HG03064 (cell line): ENCODE data around the gene TMEM123.

Source experiments
- ATAC-seq: cut with Tn5 transposase; IDR thresholded peaks from one replicate; pipeline ENCODE4 v1.9.1; 2021; ENCODE audit warnings: low read depth; ENCODE audit not compliant: unreplicated experiment

TMEM123 gene

DNA sequence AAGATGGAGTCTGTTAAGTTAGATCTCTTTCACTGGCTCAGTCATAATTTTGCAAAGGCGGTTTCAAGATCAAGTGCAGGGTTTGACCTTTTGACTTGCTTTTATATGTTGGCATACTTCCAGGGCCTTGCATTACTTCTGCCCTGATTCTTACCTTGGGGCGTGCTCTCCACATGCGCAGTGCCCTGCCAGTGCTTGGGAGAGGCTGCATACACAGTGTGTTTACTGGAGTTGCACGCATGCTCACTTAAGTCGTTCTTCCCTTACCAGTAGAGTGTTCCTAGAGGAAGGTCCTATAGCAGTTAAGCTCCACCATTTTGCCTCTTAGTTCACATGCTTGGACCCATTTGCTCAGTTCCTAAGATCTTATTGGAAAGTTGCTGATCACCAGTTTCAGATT, 21.0 kb upstream of the TMEM123 start:
- no peak for ATAC-seq

GRCh38 chr11:102472127-102472526, 19.6 kb upstream of the TMEM123 start:
- no peak for ATAC-seq

- no peak for ATAC-seq
Measured at GRCh38 chr11:102471474-102471873, 18.9 kb upstream of the TMEM123 start.

DNA sequence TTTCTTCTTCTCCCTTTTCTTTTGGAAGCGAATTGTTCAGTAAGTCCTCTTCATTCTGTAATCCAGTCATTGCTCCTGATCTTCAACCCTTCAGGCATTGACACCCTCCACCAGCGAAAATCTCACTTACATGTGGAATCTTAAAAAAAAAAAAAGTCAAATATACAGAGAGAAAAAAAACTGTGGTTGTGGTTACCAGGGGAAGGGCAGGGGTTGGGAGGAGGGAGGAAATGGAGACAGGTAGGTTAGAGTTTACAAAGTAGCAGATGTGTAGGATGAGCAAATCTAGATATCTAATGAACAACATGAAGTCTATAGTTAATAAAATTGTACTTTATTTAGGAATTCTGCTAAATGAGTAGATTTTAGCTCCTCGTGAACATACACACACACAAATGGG, 17.7 kb upstream of the TMEM123 start:
- ATAC-seq, result no peak

DNA sequence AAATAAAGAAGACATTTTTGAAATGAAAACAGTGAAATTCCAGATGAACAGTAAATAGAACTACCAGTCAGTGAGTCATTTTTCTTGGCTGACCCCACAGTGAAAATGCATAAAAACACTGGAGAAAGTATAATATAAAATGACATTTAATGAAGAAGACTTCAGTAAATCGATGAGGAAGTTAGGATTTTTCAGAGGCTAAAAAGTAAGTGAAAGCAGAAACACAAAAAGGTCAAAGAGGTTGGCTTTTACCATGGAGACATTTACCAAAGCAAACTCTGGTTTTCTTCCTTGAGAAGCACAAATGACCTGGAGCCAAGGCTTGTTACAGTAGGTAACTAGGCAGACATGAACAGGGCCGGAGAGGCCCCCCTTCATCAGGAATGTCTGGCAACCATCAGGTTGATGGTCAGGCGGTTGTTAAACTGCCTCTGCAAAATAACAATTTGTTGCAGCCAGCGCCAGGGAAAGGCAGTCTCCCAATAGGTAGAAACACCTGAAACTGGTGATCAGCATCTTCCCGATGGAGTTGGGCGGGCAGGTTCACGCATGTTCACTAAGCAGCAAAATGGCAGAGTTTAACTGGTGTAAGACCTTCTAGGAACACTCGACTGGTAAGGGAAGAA, 16.7 kb upstream of the TMEM123 start:
- ATAC-seq, result no peak

DNA sequence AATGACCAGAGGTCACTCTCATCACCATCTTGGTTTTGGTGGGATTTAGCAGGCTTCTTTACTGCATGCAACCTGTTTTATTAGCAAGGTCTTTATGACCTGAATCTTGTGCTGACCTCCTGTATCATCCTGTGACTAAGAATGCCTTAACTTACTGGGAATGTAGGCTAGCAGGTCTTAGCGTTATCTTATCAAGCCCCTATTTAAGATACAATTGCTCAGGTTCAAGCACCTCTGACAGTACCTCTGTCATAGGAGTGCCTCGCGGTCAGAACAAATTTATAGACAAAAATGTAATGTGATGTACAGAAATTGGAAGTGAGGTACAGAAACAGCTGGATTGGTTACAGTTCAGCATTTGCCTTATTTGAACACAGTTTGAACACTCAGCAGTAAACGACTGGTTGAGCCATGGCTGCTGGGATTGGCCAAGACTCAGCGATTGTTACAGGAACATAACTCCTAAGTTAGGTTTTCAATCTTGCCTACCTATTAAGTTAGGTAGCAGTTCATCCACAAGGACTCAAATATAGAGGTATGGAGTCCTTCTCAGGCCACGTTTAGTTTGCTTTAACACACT, 16.1 kb upstream of the TMEM123 start:
- no peak for ATAC-seq

DNA sequence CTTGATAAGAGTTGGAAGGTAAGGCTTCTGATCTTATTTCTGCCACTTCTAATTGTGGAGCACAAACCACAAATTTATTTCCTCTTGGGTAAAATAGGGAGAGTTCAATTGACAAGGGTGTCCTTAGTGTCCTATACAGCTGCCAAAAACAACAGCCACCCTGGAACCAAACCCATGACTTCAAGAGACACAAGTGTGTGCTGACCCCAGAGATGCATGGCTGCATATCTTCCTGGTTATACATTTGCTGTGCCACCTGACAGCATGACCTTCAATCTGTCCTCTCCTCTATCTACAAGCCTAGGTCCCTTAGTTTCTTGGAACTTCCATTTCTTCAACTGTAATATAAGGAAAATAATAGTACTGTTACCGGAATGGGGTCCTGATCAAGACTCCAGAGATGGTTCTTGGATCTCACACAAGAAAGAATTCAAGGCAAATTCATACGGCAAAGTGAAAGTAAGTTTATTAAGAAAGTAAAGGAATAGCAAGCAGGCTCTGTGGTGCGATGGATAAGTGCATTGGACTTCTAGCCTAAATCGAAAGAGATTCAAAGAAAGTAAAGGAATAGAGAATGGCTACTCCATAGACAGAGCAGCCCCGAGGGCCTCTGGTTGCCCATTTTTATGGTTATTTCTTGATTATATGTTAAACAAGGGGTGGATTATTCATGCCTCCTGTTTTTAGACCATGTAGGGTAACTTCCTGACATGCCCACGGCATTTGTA, 15.5 kb upstream of the TMEM123 start:
- ATAC-seq, result no peak

DNA sequence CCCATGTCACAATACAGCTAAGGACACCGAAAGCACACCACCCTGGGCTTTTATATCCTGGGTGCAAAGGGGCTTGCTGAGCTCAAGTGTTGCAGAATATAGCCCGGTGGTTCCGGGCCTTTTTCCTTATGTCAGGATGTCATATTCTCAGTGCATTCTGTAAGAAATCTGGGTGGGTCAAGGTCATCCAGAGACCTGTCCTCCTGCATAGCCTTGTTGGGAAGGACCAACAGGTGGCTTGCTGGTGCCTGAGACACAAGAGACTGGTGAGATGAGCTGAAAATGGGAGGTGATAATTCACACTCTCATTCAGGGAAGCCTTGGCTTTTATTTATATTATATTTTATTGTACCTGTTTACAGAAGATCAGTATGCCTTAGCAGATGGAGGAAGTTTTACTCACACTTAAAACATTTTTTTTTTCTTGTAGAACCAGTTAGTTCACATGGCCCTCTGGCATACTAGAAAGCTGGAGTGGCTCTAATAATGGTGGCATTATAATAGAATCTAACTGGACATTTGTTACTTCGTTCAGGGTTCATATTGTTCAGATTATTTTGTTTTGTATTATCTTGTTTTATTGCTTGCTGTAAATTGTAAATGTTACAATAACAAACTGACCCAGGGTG, 14.6 kb upstream of the TMEM123 start:
- ATAC-seq, result no peak

- ATAC-seq, result no peak
Measured at GRCh38 chr11:102465696-102466095, 13.1 kb upstream of the TMEM123 start.

GRCh38 chr11:102464859-102465500, 12.4 kb upstream of the TMEM123 start:
- ATAC-seq, result no peak

- ATAC-seq, result no peak
Measured at GRCh38 chr11:102464037-102464436, 11.5 kb upstream of the TMEM123 start.

GRCh38 chr11:102462610-102463009, 10.0 kb upstream of the TMEM123 start:
- ATAC-seq, result no peak

DNA sequence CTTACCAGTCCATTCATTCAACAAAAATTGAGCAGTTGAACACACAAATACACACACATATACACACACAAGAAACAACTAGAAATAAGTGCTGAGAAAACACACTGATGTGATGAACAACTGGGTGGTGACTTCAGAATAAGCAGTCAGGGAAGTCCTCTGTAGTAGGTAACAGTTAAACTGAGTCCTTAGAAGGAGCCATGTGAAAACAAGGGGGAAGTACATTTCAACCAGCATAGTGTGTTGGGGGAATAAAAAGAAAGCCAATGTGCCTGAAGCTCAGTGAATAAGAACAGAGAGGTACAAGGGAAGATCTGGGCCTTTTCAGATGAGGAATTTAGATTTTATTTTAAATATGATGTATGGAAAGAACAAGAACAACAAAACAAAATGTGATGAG, 6.8 kb upstream of the TMEM123 start:
- no peak for ATAC-seq

DNA sequence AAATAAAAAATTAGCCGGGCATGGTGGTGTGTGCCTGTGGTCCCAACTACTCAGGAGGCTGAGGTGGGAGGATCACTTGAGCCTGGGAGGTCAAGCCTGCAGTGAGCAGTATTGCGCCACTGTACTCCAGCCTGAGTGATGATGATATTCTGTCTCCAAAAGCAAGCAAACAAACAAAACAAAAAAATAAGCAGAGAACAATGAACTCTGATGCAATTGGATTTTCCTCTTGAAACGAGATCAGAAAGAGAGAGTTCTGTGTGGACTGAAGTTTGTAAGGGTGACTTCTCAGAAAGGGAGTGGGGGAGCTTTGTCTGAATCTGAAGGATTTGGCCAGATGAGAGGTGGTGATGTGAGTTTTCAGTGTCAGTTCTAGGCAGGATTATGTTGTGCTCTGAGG, 6.0 kb upstream of the TMEM123 start:
- no peak for ATAC-seq

- no peak for ATAC-seq
Measured at GRCh38 chr11:102457865-102458264, 5.3 kb upstream of the TMEM123 start.

DNA sequence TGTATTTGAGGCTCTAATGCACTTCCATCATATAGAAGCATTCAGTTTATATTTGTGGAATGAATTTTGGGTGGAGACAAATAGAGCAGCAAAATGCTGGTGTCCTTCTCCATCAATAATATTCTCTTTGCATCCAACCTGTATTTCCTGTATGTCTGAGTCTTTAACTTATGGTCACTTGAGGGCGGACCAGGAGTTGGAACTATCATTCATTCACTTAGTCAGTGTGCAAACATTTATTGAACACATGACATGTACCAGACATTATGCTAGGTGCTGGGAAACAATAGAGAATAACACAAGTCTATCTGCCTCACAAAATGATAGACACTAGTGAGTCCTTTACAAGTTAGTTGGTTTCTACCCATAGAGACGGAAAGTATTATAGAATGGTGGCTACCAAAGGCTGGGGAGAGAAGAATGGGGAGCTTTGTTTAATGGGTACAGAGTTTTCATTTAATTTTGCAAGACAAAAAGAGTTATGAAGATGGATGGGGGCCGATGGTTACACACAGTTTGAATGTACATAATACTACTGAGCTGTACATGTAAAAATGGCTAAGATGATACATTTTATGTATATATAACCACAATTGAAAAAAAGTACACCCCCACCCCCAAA, 4.6 kb upstream of the TMEM123 start:
- ATAC-seq, result no peak

DNA sequence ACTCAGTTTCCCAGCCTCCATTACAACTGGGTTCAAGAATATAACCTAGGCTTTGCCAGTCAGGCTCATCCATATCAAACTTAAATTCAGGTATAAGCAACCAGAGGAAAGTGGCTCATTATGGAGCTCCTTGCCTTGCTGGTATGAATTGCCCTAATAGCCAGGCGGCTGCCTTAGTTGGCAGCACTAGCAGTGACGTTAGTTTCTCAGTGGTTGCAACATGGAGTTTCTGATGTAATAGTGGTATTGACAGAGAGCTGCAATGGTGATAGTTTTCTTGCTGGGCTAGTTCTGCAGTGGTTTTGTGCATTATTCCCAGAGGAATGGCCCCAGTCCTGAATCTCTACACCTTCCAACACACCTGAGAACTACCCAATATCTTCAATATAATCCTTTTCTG, 3.8 kb upstream of the TMEM123 start:
- no peak for ATAC-seq

DNA sequence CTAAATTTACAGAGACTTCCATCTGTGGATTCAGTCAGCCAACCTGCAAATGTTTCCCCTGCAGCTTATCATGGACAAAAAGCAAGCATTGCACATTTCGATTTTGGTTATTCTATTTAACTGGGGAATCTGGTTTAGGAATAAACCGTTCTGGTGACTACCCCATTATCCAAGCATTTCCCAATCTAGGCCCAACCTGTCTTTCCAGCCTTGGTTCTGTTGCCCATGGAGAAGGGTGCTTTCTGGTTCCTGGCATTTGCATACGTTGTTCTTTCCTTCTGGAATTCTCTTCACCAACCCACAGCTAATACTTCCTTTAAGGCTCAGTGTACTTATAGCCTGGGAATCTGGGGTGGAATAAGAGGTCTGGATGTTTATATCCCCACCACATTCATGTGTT, 1.4 kb upstream of the TMEM123 start:
- ATAC-seq, result no peak

- ATAC-seq, result no peak
Measured at GRCh38 chr11:102453302-102453695, 734 bp upstream of the TMEM123 start.

GRCh38 chr11:102451681-102452460, 694 bp downstream of the TMEM123 start:
- peak; percentile 50 for ATAC-seq
